Coronary artery (tissue), 2 donors: Measurements from ENCODE around the gene DYNLL2.
"Not testable (repeated sequence)": the region's sequence is repeated elsewhere in the genome, so short reads cannot be mapped to it uniquely, and the experiment has no call there.

ENCODE experiments used
- DNase-seq: peaks from one replicate; pipeline ENCODE4 v3.0.0-alpha.2; 2017; ENCODE audit warnings: low spot score
- H3K27ac ChIP-seq, 2 donors: fragments of 200-600 bp; sonication (generic); one replicate each; pipeline ENCODE4 v1.5.1; 2016 to 2019
- H3K4me3 ChIP-seq: fragments of 200-600 bp; sonication (generic); 2 replicates; pipeline ENCODE4 v1.5.1; 2016; ENCODE audit warnings: mild to moderate bottlenecking, moderate library complexity
- TF ChIP-seq, protein P1 (sequence below): fragments of 200-600 bp; sonication (generic); IDR thresholded peaks from one replicate; pipeline ENCODE4 v1.5.1; 2019; ENCODE audit warnings: antibody characterized with exemption

The DYNLL2 gene

DNA sequence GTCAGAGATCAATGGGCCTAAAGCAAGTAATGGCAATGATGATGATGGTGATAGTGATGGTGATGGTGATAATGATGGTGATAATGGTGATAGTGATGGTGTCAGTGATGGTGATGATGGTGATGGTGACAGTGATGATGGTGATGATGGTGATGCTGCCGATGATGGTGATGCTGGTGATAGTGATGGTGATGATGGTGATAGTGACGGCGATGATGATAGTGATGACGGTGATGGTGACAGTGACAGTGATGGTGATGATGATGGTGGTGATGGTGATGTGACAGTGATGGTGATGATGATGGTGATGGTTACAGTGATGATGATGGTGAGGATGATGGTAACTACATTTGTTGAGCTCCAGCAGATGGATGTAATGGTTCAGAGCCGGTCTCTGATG is 34.2 kb downstream of the DYNLL2 start:
- H3K4me3 ChIP-seq = no peak overlapping the region

DNA sequence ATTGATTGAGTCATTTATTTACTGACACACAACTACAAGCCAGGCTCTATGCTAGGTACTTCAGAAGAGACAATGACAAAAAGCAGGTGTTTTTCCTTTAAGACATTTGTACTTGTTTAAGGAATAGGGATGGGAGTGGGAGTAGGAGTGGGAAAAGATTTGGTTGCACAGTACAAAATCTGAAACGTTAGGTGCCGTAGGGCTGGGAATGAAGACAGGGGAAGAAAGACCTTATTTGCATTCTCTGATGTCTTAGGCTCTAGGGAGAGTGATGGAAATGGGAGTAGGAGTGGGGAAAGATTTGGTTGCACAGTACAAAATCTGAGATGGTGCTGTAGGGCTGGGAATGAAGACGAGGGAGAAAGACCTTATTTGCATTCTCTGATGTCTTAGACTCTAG is 36.3 kb downstream of the DYNLL2 start:
- TF ChIP-seq, protein P1, sequence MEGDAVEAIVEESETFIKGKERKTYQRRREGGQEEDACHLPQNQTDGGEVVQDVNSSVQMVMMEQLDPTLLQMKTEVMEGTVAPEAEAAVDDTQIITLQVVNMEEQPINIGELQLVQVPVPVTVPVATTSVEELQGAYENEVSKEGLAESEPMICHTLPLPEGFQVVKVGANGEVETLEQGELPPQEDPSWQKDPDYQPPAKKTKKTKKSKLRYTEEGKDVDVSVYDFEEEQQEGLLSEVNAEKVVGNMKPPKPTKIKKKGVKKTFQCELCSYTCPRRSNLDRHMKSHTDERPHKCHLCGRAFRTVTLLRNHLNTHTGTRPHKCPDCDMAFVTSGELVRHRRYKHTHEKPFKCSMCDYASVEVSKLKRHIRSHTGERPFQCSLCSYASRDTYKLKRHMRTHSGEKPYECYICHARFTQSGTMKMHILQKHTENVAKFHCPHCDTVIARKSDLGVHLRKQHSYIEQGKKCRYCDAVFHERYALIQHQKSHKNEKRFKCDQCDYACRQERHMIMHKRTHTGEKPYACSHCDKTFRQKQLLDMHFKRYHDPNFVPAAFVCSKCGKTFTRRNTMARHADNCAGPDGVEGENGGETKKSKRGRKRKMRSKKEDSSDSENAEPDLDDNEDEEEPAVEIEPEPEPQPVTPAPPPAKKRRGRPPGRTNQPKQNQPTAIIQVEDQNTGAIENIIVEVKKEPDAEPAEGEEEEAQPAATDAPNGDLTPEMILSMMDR = no peak
- no peak for DNase-seq
- no peak overlapping the region for H3K4me3 ChIP-seq
- H3K27ac ChIP-seq = no peak overlapping the region

More for the DNA sequence above, 34.2 kb downstream of the DYNLL2 start:
- DNase-seq = no peak
- H3K27ac ChIP-seq = no peak overlapping the region
- TF ChIP-seq, protein P1 = no peak

- TF ChIP-seq, protein P1 = no peak
- H3K4me3 ChIP-seq = no peak overlapping the region
- no peak overlapping the region for H3K27ac ChIP-seq
- no peak for DNase-seq
Measured at GRCh38 chr17:58120195-58120822, 37.1 kb downstream of the DYNLL2 start.

DNA sequence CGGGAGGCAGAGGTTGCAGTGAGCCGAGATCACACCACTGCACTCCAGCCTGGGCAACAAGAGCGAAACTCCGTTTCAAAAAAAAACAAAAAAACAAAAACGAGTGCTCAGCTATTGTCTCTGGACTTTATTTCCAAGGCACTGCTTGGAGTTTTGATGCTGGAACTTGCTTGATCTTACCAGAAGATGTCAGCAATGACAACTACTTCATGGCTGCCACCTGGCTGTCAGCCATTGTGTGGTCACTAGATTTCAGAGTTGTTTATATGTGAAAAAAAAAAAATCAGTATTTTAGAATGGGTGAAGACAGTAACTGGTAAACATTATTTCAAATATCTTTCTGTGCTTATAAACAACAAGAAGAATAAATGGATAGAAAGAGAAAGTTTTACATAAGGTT is 38.7 kb downstream of the DYNLL2 start:
- no peak overlapping the region for H3K4me3 ChIP-seq
- H3K27ac ChIP-seq = no peak overlapping the region
- no peak for DNase-seq
- TF ChIP-seq, protein P1 = no peak

GRCh38 chr17:58127846-58128245 is 44.6 kb downstream of the DYNLL2 start:
- TF ChIP-seq, protein P1 = no peak
- Histone ChIP-seq H3K4me3 (no peak overlapping the region), H3K27ac (no peak overlapping the region)
- DNase-seq = no peak

DNA sequence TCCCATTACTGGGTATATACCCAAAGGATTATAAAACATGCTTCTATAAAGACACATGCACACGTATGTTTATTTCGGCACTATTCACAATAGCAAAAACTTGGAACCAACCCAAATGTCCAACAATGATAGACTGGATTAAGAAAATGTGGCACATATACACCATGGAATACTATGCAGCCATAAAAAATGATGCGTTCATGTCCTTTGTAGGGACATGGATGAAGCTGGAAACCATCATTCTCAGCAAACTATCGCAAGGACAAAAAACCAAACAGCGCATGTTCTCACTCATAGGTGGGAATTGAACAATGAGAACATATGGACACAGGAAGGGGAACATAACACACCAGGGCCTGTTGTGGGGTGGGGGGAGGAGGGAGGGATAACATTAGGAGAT is 49.5 kb downstream of the DYNLL2 start:
- not testable (repeated sequence) for DNase-seq, H3K4me3 ChIP-seq, H3K27ac ChIP-seq

- TF ChIP-seq, protein P1 = no peak
- DNase-seq = no peak
- H3K27ac ChIP-seq = no peak overlapping the region
- no peak overlapping the region for H3K4me3 ChIP-seq
Measured at GRCh38 chr17:58136669-58137279, 53.6 kb downstream of the DYNLL2 start.
